Activated T-cell treated with anti-CD3 and anti-CD28 coated beads, Interleukin-2, amount 50 U/mL, for 1 hour (primary cell): ENCODE measurements around the gene GGNBP2.
"Not testable (repeated sequence)": the region's sequence is repeated elsewhere in the genome, so short reads cannot be mapped to it uniquely, and the experiment has no call there.

Source experiments
- DNase-seq: peaks from one replicate; pipeline ENCODE4 v3.0.0-alpha.2; 2020

Gene GGNBP2, protein sequence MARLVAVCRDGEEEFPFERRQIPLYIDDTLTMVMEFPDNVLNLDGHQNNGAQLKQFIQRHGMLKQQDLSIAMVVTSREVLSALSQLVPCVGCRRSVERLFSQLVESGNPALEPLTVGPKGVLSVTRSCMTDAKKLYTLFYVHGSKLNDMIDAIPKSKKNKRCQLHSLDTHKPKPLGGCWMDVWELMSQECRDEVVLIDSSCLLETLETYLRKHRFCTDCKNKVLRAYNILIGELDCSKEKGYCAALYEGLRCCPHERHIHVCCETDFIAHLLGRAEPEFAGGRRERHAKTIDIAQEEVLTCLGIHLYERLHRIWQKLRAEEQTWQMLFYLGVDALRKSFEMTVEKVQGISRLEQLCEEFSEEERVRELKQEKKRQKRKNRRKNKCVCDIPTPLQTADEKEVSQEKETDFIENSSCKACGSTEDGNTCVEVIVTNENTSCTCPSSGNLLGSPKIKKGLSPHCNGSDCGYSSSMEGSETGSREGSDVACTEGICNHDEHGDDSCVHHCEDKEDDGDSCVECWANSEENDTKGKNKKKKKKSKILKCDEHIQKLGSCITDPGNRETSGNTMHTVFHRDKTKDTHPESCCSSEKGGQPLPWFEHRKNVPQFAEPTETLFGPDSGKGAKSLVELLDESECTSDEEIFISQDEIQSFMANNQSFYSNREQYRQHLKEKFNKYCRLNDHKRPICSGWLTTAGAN

DNA sequence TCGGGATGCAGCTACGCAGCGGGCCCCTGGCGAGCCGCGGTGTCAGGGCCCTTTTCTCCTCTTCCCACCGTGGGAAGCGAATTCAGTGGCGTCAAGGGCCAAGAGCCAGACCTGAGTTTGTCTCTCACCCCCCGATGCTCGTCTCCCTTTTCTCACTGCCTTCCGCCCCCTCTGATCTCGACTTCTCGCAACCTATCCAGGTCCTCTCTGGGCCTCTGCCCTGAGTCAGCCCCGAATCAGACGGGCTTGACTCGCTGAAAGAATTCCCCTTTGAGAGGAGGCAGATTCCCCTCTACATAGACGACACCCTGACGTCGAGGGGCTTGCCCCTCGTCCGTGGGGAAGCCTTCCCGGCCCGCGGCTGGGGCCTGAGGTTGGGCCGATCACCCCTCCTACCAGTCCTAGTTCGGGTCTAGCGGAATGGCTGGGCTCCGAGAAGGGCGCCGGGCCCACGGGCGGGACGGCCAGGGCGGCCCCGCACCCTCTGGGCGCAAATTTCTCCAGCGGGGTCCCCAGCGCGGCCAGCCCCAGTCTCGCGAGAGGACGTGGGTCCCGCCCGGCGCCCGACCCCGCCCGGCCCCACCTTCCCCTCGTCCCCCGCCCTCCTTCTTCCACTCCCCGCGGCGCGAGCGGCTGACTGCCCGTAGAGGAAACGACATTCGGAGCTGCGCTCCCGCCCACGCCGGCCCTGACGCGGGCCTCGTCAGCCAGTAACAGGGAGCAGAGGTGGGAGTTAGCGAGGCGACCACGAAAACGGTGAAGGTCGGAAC lies at the start of gene GGNBP2:
Gene GGNBP2, plus strand, starts transcription at position 613 of the 770 bp plus-strand sequence. CDS start 806 bp downstream, outside the sequence.
- DNase-seq = peak; percentile 89

DNA sequence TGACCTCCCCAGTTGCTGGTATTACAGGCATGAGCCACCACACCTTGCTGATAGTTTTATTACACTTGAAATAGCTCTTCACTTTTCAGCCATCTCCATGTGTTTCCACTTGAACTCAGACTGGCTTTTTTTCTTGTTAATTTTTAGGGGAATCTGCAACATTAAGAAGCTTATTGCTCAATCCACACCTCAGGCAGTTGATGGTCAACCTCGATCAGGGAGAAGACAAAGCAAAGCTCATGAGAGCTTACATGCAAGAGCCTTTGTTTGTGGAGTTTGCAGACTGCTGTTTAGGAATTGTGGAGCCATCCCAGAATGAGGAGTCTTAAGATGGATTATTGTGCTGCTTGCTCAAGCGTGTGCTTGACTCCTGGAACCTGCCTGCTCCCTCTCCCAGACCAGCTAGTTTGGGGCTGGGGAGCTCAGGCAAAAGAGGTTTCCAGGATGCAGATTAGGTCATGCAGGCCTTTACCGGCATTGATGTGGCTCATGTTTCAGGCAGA lies 49.6 kb upstream of the GGNBP2 start:
- no peak for DNase-seq

DNA sequence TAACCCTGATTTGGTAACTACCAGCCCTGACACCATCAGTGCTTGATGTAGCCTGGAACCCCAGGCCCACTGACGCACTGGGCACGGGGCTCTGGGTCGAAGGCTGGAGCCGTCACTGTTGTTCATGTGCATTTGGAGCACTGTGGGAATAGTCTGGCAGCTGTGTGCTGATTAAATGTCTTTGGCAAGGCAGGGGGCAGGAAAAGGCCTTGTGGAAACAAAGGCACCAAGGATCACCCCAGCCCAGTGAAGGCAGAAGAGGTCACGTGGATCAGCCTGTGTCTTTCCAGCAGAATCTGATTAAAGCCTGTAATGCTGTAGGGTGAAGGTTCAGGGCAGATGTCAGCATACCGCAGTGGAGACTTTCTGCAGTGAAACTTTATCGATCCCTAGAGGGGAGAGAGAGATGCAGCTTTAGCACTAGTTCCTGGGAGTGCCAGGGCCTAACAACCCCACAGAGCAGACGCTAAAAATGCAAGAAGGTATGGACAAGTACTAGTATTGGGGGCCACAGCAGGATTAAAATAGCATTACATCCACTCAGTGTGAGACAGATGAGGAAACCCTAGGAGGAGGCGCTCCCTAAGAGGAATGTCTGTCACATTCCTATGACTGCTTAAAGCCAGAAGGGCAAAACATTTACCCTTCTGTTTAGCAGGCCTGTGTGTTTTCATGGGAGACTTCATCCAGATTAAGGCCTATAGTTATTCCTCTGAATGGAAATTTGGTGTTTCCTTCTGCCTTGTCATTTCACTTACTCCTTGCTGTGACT lies 48.5 kb upstream of the GGNBP2 start:
- no peak for DNase-seq

DNA sequence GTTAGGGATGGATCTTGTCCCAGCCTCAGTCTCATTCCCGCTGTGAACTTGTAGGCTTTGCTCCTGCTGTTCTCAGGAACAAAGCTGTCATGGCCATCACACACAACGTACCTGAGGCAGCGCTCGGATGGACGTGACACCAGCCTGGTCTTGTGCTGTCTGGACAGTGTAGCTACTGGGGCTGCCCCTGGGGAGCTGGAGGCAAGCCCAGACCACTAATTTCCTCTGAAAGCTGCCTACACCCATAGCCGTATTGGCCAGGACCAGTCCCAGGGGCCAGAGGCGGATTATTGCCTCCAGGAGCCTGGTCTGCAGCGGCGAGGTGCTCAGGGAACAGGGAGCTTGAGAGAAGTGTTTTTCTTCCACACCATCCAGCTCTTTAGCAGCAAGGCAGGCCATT lies 46.6 kb upstream of the GGNBP2 start:
- no peak for DNase-seq

DNA sequence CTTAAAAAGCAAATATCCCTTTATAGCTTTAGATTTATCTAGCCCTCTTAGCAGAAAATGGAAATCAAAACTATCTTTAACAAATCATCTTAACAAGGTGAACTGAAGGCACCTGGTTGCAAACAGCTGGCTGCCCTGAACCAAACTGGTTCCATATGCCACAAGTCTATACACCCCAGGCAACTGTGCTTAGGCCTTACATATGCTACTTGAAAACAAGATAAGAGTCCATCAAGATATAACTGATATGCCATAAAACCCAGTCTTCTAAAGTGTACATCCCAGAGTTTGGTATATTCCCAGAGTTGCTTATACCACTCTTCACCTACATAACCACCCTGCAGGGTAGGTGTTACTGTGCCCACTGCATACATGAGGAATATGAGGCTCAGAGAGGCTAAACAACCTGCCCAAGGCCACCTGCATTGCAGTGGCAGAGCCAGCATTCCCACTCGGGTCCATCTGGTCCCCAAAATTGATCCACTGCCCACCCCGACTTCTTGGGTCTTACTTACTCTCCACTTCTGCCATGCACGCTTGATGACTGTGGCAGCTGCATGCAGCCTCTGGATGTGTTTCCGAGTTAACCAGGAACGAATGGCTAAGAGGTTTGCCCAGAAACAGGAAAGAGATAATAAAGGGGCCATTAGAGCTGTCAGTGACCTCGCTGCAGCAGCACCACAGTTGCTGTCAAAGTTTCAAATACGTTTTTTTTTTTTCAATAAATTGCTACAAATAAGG lies 46.0 kb upstream of the GGNBP2 start:
- no peak for DNase-seq

DNA sequence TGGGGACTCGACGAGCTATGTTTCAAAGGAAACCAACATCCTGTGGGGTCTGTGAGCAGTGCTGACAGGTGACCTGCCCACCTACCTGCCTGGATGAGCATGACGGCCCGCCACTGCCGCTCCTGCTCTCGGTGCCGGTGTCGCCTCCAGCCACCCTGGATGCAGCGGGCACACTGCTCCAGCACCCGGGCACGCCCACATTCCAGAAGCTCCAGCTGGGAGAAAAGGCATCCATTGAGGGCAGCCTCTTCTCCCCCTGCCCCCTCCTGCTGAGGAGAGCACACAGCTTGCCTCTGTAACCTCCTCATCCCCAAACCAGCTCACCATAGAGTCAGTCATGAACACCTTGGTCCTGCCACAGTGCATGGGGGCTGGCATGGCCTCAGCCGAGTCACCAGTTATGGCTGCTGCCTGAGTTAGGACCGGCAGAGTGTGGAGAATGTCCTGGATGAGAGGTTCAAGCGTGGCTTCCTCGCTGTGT lies 43.9 kb upstream of the GGNBP2 start:
- no peak for DNase-seq

DNA sequence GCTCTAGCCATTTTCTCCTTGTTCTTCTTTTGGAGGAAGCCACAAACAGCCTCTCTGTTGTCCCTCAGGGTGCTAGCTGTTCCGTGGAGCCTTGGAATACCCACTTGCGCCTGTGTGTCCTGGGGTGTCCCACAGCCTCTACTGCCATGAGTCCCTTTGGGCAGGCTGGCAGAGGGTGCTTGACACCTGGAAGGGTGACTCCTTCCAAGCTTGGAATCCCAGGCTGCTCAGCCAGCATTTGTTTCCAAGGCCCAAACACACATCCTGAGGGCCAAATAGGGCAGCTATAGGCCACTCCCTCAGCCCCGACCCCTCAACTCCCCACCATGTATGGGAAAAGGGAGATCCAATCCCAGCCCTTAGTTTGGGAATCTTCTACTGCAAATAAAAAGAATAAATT lies 43.4 kb upstream of the GGNBP2 start:
- DNase-seq = no peak

DNA sequence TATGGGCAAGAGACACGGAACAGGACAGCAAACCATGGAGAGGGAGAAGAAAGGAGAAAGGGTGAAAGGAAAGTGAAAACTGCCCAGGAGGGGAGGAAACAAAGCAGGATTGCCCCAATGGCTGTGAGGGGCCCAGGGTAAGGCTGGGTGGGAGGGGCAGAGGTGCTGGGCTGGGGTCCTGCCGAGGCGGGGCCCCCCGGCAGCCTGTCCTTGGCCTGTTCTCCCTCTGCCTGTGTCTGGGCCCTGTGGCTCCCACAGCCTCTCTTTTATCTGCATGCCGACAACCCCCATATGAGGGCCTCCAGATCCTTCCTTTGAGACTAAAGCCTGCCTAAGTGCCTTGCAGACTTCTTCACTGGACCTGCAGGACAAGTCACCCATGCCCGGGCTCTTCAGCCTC lies 42.8 kb upstream of the GGNBP2 start:
- no peak for DNase-seq

DNA sequence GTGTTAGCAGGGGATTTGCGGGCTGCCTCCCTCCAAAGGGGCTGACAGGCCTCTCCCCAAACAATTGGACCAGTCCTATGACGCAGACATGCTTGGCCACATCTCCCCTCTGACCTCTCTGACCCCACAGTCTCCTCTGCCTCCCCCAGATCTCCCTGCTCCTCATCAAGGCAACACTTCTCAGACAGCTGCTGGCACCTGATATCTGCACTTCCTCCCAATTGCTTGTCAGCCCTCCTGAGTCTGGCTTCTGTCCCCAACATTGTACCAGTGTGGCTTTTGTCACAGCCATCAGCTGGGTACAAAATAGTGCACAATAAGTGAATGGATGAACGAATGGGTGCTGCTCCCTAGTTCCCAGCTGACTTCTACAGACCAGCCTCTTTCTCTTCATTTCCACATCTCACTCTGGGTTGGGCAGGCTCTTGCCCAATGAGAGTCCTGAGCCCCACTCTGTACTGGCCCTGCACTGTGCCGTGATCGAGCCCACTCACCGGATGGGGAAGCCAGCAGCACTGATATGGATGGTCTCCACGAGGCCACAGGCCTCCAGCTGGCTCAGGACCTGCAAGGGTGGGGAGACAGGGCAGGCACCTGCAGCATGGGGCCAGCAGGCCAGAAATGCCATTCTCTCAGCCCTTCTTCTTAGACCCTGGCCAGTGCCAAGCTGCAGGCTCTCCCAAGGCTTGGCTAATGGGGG lies 41.1 kb upstream of the GGNBP2 start:
- no peak for DNase-seq

DNA sequence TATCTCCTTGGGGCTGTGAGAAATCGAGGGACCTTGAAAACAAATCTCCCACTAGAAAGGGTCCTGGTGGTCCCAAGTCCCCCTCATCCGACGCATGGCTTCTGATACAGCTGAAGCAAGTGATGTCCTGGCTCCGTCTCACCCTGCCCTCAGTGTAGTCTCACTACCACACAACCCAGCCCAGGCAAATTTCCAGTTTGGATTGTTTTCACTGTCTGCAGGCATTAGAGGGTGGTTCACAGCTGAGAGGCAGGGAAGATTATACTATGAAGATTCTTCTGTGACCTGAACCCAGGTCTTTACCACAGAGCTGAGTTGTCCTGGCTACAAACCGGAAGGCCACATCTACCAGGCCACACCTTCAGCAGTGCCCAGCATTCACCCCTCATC lies 40.6 kb upstream of the GGNBP2 start:
- no peak for DNase-seq

DNA sequence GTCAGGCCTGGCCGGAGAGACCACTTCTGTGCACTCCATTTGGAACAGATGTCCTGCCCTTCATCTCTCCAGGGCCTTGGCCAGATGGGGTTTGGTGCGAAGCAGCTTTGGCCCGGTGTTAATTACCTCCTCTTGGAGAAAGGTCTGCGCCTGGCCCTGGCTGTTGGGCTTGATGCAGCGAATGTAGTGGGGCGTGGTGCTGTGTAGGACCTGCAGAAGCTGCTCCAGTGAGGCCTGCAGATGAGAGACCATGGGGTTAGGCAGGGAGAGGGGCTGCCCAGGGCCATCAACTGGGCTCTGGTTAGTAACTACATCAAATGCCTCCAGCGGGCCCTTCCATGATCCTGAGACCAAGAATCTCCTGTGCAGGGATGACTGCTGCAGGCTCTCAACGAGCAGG lies 39.5 kb upstream of the GGNBP2 start:
- no peak for DNase-seq

DNA sequence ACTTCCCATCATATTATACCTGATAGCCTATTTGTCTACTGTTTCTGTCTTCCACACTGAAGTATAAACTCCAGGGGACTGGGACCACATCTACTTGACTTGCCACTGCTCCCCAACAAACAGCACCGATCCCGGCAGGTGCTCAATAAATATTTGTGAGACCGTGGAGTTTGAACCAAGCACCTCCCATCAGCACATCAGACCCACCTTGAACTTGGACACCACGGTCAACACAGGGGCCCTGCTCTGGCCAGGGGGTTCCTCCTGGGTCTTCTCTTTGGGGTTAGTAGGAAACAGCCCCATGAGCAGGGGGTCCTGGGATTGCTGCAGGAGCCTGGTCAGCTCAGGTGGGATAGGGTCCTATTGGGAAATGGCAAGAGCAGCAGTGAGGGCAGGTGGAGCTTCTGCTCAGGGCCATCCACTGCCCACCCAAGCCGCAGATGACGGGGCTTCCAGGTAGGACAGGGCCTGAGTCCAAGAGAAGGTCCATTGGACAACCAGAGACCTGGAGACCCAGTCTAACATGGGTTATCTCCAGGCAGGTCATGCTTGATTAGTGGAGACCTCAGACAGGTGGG lies 38.4 kb upstream of the GGNBP2 start:
- DNase-seq = no peak

DNA sequence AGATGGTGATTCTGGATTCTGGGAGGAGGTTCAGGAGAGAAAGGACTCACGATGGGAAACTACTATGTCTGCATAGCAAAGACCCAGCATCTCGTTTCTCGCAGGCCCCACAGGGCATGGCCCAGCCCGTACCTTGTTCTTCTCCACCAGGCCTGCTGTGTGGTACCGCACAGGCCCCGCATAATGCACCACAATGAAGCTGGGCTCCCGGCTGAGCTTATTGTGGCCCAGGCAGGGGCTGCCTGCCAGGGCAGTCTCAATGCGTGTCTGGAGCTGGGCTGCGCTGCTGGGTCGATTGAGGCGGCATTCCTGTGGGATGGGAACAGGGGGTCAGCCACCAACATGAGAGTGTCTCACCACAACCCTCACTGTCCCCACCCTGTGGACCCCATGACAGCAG lies 37.9 kb upstream of the GGNBP2 start:
- no peak for DNase-seq

DNA sequence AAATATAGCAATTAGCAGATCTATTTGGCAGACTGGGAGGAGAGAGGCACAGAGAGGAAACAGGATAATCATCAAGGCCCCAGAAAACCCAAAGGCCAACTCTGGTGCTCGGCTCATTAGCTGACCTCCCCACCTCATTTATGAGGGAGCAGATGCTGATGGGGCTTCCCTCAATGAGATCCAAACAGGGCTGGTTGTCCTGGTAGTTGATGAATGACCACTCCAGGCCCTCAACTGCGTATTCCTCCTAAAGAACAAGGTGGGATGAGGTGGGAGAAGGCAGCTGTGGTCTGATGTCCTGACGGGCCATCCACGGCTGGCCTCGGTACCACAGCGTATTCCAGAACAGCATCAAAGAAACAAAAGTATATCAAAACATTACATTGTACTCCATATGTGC lies 37.5 kb upstream of the GGNBP2 start:
- no peak for DNase-seq

DNA sequence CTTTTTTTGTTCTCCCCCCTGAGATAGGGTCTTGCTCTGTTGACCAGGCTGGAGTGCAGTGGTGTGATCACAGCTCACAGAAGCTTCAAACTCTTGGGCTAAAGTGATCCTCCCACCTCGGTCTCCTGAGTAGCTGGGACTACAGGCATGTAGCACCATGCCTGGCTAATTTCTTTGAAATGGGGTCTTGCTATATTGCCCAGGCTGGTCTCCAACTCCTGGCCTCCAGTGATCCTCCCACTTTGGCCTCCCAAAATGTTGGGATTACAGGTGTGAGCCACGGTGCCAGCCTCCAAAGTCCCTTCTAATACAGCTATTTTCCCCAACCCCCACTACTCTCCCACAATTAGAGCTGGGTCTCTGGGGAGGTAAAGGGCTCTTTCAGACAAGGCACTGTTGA lies 36.3 kb upstream of the GGNBP2 start:
- DNase-seq = not testable (repeated sequence)

DNA sequence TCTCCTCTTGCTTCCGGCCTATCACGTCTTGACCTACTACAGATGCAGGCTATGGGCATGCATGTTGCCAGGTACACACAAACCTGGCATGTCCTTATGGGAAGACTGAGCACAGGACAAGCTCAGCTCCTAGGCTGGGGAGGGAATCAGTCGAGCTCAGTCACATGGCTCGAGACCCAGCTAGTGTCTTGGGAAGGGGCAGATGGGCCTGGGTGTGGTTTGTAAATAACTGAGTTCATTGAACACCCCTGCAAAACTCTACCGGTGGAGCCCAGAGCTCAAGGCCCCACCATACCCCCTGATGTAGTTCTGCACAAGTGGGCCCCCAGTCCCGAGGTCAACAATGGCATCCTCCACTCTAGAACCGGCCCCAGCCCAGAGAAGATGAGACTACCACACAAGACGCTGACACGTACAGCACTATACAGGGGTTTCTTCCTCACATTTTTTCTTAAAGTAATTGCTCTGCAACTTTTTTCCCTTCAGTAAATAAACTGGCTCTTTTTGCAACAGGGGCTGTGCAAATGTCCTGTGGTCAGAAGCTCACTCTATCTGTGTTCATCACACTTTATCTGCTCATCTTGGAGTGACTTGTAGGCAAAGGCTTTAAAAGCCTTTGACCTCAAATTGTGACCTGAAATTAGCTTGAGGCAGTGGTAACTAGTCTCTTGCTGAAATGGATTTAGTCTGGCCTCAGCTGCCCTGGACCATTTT lies 35.3 kb upstream of the GGNBP2 start:
- no peak for DNase-seq

DNA sequence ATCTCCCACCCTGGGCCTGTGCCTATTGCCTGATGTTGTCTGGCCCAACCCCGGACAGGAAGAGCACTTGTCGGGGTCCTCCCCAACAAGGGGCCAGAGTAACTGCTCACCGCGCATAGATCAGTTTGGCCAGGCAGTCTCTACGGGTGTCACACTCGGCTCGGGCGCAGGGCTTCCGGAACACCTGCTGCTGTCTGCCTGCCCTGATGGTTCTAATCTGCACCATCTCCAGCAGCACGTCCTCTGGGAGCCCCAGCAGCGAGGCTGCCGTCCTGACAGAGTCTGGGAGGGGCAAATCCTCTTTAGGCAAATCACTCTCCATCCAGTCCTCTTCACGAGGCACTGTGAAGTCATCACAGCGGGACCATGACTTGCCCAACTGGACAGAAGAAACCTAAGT lies 34.1 kb upstream of the GGNBP2 start:
- no peak for DNase-seq

DNA sequence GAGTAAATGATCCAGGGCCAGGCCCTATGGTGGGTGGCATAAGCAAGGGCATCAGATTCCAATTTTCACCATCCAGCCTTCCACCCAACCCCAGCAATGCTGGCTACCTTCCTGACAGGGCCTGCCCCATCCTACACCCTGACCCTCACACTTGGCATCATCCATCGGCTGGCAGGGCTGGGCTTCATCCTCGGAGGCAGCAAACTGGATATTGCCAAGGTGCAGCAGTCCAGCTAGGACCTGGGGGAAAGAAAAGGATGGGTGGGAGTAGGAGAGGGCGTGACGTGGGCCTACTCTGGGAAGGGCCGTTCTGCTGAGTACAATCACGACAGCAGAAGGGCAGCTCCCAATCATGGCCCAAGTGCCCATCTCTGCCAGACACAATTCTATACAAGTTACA lies 33.5 kb upstream of the GGNBP2 start:
- no peak for DNase-seq

DNA sequence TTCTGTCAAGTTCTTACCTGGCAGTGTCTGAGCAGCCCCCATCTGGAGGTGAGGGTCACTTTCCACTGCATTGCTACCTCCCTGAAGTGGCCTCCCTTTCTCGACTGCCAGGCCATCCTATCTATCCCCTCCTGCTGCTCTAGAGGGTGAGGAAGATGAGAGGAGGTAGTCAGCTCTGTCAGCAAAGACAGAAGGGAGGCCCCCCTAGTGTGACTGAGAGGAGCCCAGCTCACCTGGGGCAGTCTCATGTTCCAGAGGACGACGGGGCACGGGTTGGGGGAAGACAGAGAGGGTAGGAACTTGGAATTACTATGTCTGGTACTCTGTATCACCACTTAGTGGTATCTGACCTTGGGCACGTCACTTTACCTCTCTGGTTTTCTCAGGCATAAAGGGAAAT lies 32.1 kb upstream of the GGNBP2 start:
- DNase-seq = no peak

DNA sequence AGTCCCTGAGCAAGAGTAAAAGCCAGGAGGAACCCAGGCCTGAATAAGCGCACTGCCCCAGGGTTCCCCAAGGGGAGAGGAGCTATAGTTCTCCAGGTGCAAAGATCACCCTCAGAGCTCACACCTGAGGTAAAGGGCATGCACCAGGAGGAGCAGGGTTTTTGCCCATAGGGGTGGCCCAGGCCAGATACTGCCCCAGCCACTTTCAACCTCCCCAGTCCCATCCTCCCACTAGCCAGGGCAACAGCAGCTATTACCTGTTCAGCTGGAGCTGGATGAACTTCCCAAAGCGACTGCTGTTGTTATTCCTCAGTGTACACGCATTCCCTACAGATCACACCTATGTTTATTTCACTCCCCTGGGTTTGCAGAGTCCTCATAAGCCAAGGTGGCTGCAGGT lies 29.9 kb upstream of the GGNBP2 start:
- no peak for DNase-seq
